ENCODE results near the gene KIFAP3.
"Not testable (repeated sequence)": the region's sequence is repeated elsewhere in the genome, so short reads cannot be mapped to it uniquely, and the experiment has no call there.

DNA sequence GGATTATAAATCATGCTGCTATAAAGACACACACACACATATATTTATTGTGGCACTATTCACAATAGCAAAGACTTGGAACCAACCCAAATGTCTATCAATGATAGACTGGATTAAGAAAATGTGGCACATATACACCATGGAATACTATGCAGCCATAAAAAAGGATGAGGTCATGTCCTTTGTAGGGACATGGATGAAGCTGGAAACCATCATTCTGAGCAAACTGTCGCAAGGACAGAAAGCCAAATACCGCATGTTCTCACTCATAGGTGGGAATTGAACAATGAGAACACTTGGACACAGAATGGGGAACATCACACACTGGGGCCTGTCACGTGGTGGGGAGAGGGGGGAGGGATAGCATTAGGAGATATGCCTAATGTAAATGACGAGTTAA, 12.8 kb downstream of the KIFAP3 start:
- TF ChIP-seq, protein P1, sequence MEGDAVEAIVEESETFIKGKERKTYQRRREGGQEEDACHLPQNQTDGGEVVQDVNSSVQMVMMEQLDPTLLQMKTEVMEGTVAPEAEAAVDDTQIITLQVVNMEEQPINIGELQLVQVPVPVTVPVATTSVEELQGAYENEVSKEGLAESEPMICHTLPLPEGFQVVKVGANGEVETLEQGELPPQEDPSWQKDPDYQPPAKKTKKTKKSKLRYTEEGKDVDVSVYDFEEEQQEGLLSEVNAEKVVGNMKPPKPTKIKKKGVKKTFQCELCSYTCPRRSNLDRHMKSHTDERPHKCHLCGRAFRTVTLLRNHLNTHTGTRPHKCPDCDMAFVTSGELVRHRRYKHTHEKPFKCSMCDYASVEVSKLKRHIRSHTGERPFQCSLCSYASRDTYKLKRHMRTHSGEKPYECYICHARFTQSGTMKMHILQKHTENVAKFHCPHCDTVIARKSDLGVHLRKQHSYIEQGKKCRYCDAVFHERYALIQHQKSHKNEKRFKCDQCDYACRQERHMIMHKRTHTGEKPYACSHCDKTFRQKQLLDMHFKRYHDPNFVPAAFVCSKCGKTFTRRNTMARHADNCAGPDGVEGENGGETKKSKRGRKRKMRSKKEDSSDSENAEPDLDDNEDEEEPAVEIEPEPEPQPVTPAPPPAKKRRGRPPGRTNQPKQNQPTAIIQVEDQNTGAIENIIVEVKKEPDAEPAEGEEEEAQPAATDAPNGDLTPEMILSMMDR (IDR thresholded peaks at IDR 0.05), result not testable (repeated sequence)
- TF ChIP-seq EP300 (IDR thresholded peaks at IDR 0.05), result not testable (repeated sequence)
